ENCODE results near the gene MS4A3.

DNA sequence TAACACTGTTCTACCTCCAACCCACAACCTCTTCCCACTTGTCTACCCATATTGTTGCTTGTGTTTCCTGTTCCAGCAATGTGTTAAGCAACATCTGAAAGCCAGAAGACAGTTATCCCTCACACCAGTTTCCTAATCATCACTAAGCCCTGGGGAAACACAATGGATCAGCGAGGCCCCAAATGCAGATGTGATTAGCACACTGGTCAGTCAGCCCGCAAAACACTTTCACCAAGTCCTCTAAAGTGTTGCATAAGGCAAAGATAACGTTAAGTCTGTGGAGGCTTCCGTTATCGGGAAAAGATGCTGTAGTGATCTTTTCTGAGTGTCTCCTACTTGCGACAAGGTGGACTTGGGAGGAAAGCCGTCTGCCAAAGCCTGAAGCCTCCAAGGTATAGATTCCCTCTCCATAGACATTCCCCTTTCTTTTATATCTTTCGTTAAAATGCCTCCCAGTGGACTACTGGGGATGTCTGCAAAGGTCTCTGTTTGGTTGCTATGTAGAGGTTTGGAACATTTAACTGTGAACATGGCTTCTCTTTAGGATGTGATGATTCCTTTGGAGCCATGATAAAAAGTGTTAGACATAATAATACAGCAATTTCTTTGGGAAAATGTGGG is at the start of gene MS4A3:
- TF ChIP-seq POLR2AphosphoS5 (IDR thresholded peaks at IDR 0.05; ENCODE audit: low read depth) (peak; percentile 99), SPI1 (IDR thresholded peaks at IDR 0.05; ENCODE audit: borderline replicate concordance, low read depth) (peak; percentile 47; the same call in 1 of the 2 replicates)
- TF ChIP-seq, protein P1, sequence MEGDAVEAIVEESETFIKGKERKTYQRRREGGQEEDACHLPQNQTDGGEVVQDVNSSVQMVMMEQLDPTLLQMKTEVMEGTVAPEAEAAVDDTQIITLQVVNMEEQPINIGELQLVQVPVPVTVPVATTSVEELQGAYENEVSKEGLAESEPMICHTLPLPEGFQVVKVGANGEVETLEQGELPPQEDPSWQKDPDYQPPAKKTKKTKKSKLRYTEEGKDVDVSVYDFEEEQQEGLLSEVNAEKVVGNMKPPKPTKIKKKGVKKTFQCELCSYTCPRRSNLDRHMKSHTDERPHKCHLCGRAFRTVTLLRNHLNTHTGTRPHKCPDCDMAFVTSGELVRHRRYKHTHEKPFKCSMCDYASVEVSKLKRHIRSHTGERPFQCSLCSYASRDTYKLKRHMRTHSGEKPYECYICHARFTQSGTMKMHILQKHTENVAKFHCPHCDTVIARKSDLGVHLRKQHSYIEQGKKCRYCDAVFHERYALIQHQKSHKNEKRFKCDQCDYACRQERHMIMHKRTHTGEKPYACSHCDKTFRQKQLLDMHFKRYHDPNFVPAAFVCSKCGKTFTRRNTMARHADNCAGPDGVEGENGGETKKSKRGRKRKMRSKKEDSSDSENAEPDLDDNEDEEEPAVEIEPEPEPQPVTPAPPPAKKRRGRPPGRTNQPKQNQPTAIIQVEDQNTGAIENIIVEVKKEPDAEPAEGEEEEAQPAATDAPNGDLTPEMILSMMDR (IDR thresholded peaks at IDR 0.05; ENCODE audit: insufficient read depth, low read length): no peak
- TF ChIP-seq, protein P2, sequence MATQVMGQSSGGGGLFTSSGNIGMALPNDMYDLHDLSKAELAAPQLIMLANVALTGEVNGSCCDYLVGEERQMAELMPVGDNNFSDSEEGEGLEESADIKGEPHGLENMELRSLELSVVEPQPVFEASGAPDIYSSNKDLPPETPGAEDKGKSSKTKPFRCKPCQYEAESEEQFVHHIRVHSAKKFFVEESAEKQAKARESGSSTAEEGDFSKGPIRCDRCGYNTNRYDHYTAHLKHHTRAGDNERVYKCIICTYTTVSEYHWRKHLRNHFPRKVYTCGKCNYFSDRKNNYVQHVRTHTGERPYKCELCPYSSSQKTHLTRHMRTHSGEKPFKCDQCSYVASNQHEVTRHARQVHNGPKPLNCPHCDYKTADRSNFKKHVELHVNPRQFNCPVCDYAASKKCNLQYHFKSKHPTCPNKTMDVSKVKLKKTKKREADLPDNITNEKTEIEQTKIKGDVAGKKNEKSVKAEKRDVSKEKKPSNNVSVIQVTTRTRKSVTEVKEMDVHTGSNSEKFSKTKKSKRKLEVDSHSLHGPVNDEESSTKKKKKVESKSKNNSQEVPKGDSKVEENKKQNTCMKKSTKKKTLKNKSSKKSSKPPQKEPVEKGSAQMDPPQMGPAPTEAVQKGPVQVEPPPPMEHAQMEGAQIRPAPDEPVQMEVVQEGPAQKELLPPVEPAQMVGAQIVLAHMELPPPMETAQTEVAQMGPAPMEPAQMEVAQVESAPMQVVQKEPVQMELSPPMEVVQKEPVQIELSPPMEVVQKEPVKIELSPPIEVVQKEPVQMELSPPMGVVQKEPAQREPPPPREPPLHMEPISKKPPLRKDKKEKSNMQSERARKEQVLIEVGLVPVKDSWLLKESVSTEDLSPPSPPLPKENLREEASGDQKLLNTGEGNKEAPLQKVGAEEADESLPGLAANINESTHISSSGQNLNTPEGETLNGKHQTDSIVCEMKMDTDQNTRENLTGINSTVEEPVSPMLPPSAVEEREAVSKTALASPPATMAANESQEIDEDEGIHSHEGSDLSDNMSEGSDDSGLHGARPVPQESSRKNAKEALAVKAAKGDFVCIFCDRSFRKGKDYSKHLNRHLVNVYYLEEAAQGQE (IDR thresholded peaks at IDR 0.05; ENCODE audit: insufficient replicate concordance, low read depth): no peak
